Thoracic aorta (tissue), 2 donors: ENCODE data around the gene AKAP9. TPM values are rescaled to one million over a fixed set of nuclear protein-coding genes. Genes with fewer than 3 reads are reported as not detected.

Experiments used
- ATAC-seq: fragments of 150-250 bp; one replicate; pipeline ENCODE4 v1.8.0; 2017; ENCODE audit warnings: low read depth; ENCODE audit not compliant: insufficient number of reproducible peaks, low FRiP score
- DNase-seq: peaks from one replicate; pipeline ENCODE4 v3.0.0-alpha.2; 2020; ENCODE audit warnings: low spot score
- H3K27ac ChIP-seq, 2 donors: fragments of 200-600 bp; sonication (generic); 1 replicate in 1 of 2; 2 replicates in 1 of 2; pipeline ENCODE4 v1.5.1; 2016; ENCODE audit warnings: mild to moderate bottlenecking in 2 of 2, moderate library complexity in 2 of 2
- H3K27me3 ChIP-seq: fragments of 200-600 bp; sonication (generic); replicated peaks from 2 replicates; pipeline ENCODE4 v1.6.0; 2016; ENCODE audit warnings: mild to moderate bottlenecking; ENCODE audit not compliant: insufficient read depth
- H3K36me3 ChIP-seq: fragments of 200-600 bp; sonication (generic); one replicate; pipeline ENCODE4 v1.5.1; 2016
- H3K4me1 ChIP-seq, 2 donors: fragments of 200-600 bp; sonication (generic); 1 replicate in 1 of 2; 2 replicates in 1 of 2; pipeline versions ENCODE4 v1.5.1 to v1.6.0; 2016; ENCODE audit warnings: low read depth in 2 of 2, mild to moderate bottlenecking in 1 of 2; ENCODE audit not compliant: control insufficient read depth in 1 of 2
- H3K4me3 ChIP-seq: fragments of 200-600 bp; sonication (generic); 2 replicates; pipeline ENCODE4 v1.5.1; 2016; ENCODE audit warnings: mild to moderate bottlenecking
- H3K9me3 ChIP-seq: fragments of 200-600 bp; sonication (generic); 2 replicates; pipeline ENCODE4 v1.5.1; 2016
- CTCF ChIP-seq: fragments of 200-600 bp; sonication (generic); IDR thresholded peaks from one replicate; pipeline ENCODE4 v1.5.1; 2019; ENCODE audit warnings: antibody characterized with exemption
- total RNA-seq, 2 donors: library from RNA; depleted of rRNA; stranded (reverse); fragments of >200 nt; gene quantifications; one replicate each; pipeline versions ENCODE4 v1.1.0 to v1.2.3, GENCODE V29; 2016

Gene AKAP9
- total RNA-seq, 2 donors from 2014 or later = 49.8 to 72.1 TPM

GRCh38 chr7:92057375-92057774, 116.7 kb downstream of the AKAP9 start:
- no peak overlapping the region for H3K27ac ChIP-seq

GRCh38 chr7:92058040-92058439, 117.4 kb downstream of the AKAP9 start:
- peaks cover 9 to 15% of the 10 kb centered on the region in 2 donors for H3K4me1 ChIP-seq
- no peak overlapping the region for H3K4me3 ChIP-seq
- no peak for TF ChIP-seq CTCF
- H3K27me3 ChIP-seq = no peaks in the 10 kb centered on the region
- ATAC-seq = no peak
- no peak for DNase-seq
- H3K36me3 ChIP-seq = peaks cover 4% of the 10 kb centered on the region
- no peaks in the 10 kb centered on the region for H3K9me3 ChIP-seq
- H3K27ac ChIP-seq = no peak overlapping the region

More at GRCh38 chr7:92057375-92057774, 116.7 kb downstream of the AKAP9 start:
- no peak for TF ChIP-seq CTCF
- H3K4me1 ChIP-seq = peaks cover 9 to 15% of the 10 kb centered on the region in 2 donors
- no peaks in the 10 kb centered on the region for H3K27me3 ChIP-seq
- no peaks in the 10 kb centered on the region for H3K9me3 ChIP-seq
- peaks cover 4% of the 10 kb centered on the region for H3K36me3 ChIP-seq
- no peak for DNase-seq
- H3K4me3 ChIP-seq = no peak overlapping the region
- no peak for ATAC-seq

GRCh38 chr7:92058899-92059298, 118.2 kb downstream of the AKAP9 start:
- Histone ChIP-seq H3K4me1 (peaks cover 9 to 15% of the 10 kb centered on the region in 2 donors), H3K27ac (no peak overlapping the region), H3K36me3 (peaks cover 4% of the 10 kb centered on the region), H3K4me3 (no peak overlapping the region), H3K27me3 (no peaks in the 10 kb centered on the region), H3K9me3 (no peaks in the 10 kb centered on the region)
- ATAC-seq (no peak), DNase-seq (no peak)
- TF ChIP-seq CTCF = no peak

GRCh38 chr7:92061154-92061553, 120.5 kb downstream of the AKAP9 start:
- Histone ChIP-seq H3K36me3 (peaks cover 4% of the 10 kb centered on the region), H3K27ac (no peak overlapping the region), H3K4me1 (peaks cover 9 to 15% of the 10 kb centered on the region in 2 donors), H3K27me3 (no peaks in the 10 kb centered on the region), H3K4me3 (no peak overlapping the region), H3K9me3 (no peaks in the 10 kb centered on the region)
- TF ChIP-seq CTCF = no peak
- ATAC-seq (no peak), DNase-seq (no peak)

GRCh38 chr7:92064438-92065029, 123.9 kb downstream of the AKAP9 start:
- ATAC-seq = no peak

More at GRCh38 chr7:92064438-92065029, 123.9 kb downstream of the AKAP9 start:
- Histone ChIP-seq H3K36me3 (peaks cover 16% of the 10 kb centered on the region), H3K4me1 (no peaks in the 10 kb centered on the region), H3K9me3 (no peaks in the 10 kb centered on the region), H3K4me3 (no peak overlapping the region), H3K27me3 (no peaks in the 10 kb centered on the region), H3K27ac (no peak overlapping the region)
- no peak for DNase-seq
- no peak for TF ChIP-seq CTCF
